GM12874 (cell line): Measurements from ENCODE around the gene STIM1.

Source experiments
- CTCF ChIP-seq: IDR thresholded peaks from 2 replicates; pipeline ENCODE4 v1.5.1; 2011; ENCODE audit warnings: low read depth, mild to moderate bottlenecking, control low read depth, low read length, moderate library complexity; ENCODE audit not compliant: insufficient read depth

The STIM1 gene

GRCh38 chr11:3942956-3943497, 87.6 kb downstream of the STIM1 start:
- TF ChIP-seq CTCF: no peak

DNA sequence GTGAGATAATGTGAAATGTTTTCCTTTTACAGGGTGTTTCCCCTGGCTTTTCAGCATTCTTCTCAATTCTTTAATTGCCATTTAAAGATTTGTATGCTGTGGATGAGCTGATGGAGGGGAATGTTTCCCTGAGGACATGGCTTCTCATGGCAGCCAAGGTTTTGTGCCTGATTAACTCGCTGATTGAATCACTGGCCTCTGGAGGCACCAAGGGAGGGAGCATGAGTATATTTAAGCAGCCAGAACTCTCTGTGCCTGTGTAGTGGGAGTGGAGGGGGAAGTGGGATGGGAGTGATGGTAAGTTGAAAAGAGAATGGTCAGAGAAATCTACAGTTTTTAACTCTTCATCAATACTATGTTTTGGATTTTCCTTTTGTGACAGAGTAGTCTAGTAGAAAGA, 88.7 kb downstream of the STIM1 start:
- TF ChIP-seq CTCF: no peak

- no peak for TF ChIP-seq CTCF
Observed at GRCh38 chr11:3946455-3947017, 91.1 kb downstream of the STIM1 start.

- TF ChIP-seq CTCF: no peak
Observed at GRCh38 chr11:3947061-3947460, 91.6 kb downstream of the STIM1 start.

- no peak for TF ChIP-seq CTCF
Observed at GRCh38 chr11:3949125-3949524, 93.7 kb downstream of the STIM1 start.

- no peak for TF ChIP-seq CTCF
Observed at GRCh38 chr11:3950996-3951660, 95.7 kb downstream of the STIM1 start.

- no peak for TF ChIP-seq CTCF
Observed at GRCh38 chr11:3952715-3953114, 97.3 kb downstream of the STIM1 start.
